Measurements from ENCODE around the gene MTSS2. TPM values are rescaled to one million over a fixed set of nuclear protein-coding genes. Genes with fewer than 3 reads are reported as not detected.

The MTSS2 gene
- total and polyA plus RNA-seq, 2 of the 4 experiments (the other 2 are of a cell fraction), result 9.1 to 86.2 TPM

DNA sequence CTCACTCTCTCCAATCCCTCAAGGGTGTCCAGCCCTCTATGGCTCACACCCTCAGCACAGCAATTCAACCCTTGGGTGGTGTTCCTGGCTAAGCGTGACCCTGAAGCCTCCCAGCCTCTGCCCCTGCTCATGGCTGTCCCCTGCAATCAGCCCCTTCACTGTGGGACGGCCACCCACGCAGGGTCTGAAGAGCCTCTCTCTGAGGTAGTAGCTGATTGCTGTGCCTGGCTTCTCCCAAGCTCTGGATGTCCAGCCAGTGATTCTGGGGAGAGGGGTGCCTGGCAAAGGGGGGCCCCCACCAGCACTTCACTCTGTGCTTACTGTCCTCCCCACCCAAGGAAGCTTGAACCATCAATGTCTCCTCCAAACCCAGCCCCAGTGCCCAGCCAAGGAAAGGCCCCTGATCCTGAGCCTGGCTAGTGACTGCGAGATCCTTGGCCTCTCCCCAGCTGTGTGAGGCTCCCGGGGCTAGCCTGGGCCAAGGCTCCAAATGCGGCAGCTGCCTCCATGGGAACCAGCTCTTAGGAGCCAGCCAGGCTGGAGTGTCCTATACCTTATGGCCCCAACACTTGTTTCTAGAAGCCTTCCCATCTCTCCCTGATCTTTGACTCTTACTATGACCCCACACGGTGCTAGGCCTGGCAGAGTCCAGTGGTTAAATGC, 9.9 kb downstream of the MTSS2 start (continued):
- TF ChIP-seq, protein P1, sequence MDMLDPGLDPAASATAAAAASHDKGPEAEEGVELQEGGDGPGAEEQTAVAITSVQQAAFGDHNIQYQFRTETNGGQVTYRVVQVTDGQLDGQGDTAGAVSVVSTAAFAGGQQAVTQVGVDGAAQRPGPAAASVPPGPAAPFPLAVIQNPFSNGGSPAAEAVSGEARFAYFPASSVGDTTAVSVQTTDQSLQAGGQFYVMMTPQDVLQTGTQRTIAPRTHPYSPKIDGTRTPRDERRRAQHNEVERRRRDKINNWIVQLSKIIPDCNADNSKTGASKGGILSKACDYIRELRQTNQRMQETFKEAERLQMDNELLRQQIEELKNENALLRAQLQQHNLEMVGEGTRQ (IDR thresholded peaks at IDR 0.05; ENCODE audit: low read depth, low read length), result no peak
- TF ChIP-seq, protein P2, sequence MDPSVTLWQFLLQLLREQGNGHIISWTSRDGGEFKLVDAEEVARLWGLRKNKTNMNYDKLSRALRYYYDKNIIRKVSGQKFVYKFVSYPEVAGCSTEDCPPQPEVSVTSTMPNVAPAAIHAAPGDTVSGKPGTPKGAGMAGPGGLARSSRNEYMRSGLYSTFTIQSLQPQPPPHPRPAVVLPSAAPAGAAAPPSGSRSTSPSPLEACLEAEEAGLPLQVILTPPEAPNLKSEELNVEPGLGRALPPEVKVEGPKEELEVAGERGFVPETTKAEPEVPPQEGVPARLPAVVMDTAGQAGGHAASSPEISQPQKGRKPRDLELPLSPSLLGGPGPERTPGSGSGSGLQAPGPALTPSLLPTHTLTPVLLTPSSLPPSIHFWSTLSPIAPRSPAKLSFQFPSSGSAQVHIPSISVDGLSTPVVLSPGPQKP (IDR thresholded peaks at IDR 0.05; ENCODE audit: borderline replicate concordance, low read depth, low read length), result no peak
- no peak for TF ChIP-seq POLR2A (IDR thresholded peaks at IDR 0.05; ENCODE audit: low read depth, low read length)

Data from IMR-90 (cell line).